Keratinocyte (primary cell): Measurements from ENCODE around the gene MGAT3. TPM values are rescaled to one million over a fixed set of nuclear protein-coding genes. Genes with fewer than 3 reads are reported as not detected.

Experiments used
- DNase-seq: peaks from one replicate; pipeline ENCODE4 v3.0.0-alpha.2; 2011; ENCODE audit warnings: low read depth, missing footprints, low spot score
- FAIRE-seq: peaks from 2 replicates; lab custom pipeline; 2011; peaks lifted over from hg19 to GRCh38; lab: Jason Lieb, UNC
- H2AFZ ChIP-seq: 2 replicates; pipeline ENCODE4 v1.6.0; 2012; ENCODE audit warnings: low read length, control low read depth, inconsistent platforms; ENCODE audit not compliant: control insufficient read depth
- H3K27ac ChIP-seq: 2 replicates; pipeline ENCODE4 v1.5.1; 2011; ENCODE audit warnings: low read length; ENCODE audit not compliant: control insufficient read depth, insufficient read depth
- H3K27me3 ChIP-seq: 3 replicates; pipeline ENCODE4 v1.6.0; 2011; ENCODE audit warnings: low read length; ENCODE audit not compliant: control insufficient read depth, insufficient read depth; ENCODE audit errors: extremely low read depth
- H3K36me3 ChIP-seq, 2 experiments: 2 replicates in 1 of 2; 3 replicates in 1 of 2; pipeline ENCODE4 v1.5.1; 2011; ENCODE audit warnings: low read length in 2 of 2, mild to moderate bottlenecking in 1 of 2; ENCODE audit not compliant: control insufficient read depth in 2 of 2, insufficient read depth in 2 of 2; ENCODE audit errors: extremely low read depth in 1 of 2
- H3K4me1 ChIP-seq: 3 replicates; pipeline ENCODE4 v1.5.1; 2011; ENCODE audit warnings: low read length; ENCODE audit not compliant: control insufficient read depth, insufficient read depth; ENCODE audit errors: extremely low read depth
- H3K4me2 ChIP-seq: 3 replicates; pipeline ENCODE4 v1.6.0; 2011; ENCODE audit warnings: low read depth, low read length; ENCODE audit not compliant: control insufficient read depth, insufficient read depth; ENCODE audit errors: extremely low read depth
- H3K4me3 ChIP-seq, 3 experiments: fragments of 200-600 bp in 1 of 3; sonication (generic) in 1 of 3; 2 replicates in 2 of 3; 3 replicates in 1 of 3; pipeline ENCODE4 v1.5.1; 2011 to 2016; ENCODE audit warnings: low read length in 3 of 3, mild to moderate bottlenecking in 3 of 3, control low read depth in 2 of 3, inconsistent platforms in 1 of 3, low read depth in 1 of 3, mixed read lengths in 1 of 3, mixed run types in 1 of 3, moderate library complexity in 1 of 3; ENCODE audit not compliant: control insufficient read depth in 2 of 3, insufficient read depth in 2 of 3; ENCODE audit errors: extremely low read depth in 1 of 3
- H3K79me2 ChIP-seq: 2 replicates; pipeline ENCODE4 v1.6.0; 2012; ENCODE audit warnings: low read length; ENCODE audit not compliant: control insufficient read depth, insufficient read depth
- H3K9ac ChIP-seq: 3 replicates; pipeline ENCODE4 v1.6.0; 2011; ENCODE audit warnings: low read length; ENCODE audit not compliant: control insufficient read depth, insufficient read depth; ENCODE audit errors: extremely low read depth
- H3K9me1 ChIP-seq: 3 replicates; pipeline ENCODE4 v1.6.0; 2011; ENCODE audit warnings: low read length; ENCODE audit not compliant: control insufficient read depth, insufficient read depth; ENCODE audit errors: extremely low read depth
- H3K9me3 ChIP-seq: 2 replicates; pipeline ENCODE4 v1.5.1; 2012; ENCODE audit warnings: low read depth, low read length; ENCODE audit not compliant: control insufficient read depth
- H4K20me1 ChIP-seq: 3 replicates; pipeline ENCODE4 v1.6.0; 2011; ENCODE audit warnings: low read length; ENCODE audit not compliant: control insufficient read depth, insufficient read depth; ENCODE audit errors: extremely low read depth
- CTCF ChIP-seq, 3 experiments: IDR thresholded peaks in 1 of 3; conservative IDR thresholded peaks in 1 of 3; optimal IDR thresholded peaks in 1 of 3; 2 replicates in 2 of 3; 3 replicates in 1 of 3; pipeline versions ENCODE3 to v1.5.1; 2011; ENCODE audit warnings: low read length in 3 of 3, mild to moderate bottlenecking in 3 of 3, moderate library complexity in 2 of 3, control low read depth in 1 of 3, inconsistent platforms in 1 of 3; ENCODE audit not compliant: insufficient read depth in 2 of 3; ENCODE audit errors: extremely low read depth in 1 of 3
- EZH2 ChIP-seq: IDR thresholded peaks from one replicate; pipeline ENCODE4 v1.6.1; 2012; ENCODE audit warnings: inconsistent platforms, mild to moderate bottlenecking, low read length, moderate library complexity
- dilution Hi-C: fragments of 300-500 bp; cut with MboI; formaldehyde crosslinking; loops from one replicate; pipeline ENCODE4 v1.7.0; 2020; ENCODE audit warnings: low sequenced_read_pairs; ENCODE audit not compliant: extremely low pct_ligation_motif_present
- polyA plus RNA-seq, 5 experiments: library from polyadenylated mRNA; depleted of rRNA in 3 of 5; stranded (reverse) in 3 of 5; stranded (forward) in 1 of 5; unstranded in 1 of 5; fragments of >200 nt; gene quantifications; 1 replicate in 1 of 5; 2 replicates in 3 of 5; 3 replicates in 1 of 5; pipeline versions ENCODE4 v1.2.1 to v1.2.3, GENCODE V29; 2011 to 2012; ENCODE audit warnings: missing spikeins in 2 of 5, low read depth in 1 of 5, low replicate concordance in 1 of 5

MGAT3 gene
- polyA plus RNA-seq, 1 donor (not counting 4 experiments of a cell fraction or from before 2014, with no cell fraction given): not detected

- Histone ChIP-seq H3K4me3 (no peak overlapping the region), H3K4me1 (no peaks in the 10 kb centered on the region), H3K79me2 (no peaks in the 10 kb centered on the region), H3K36me3 (no peaks in the 10 kb centered on the region), H3K4me2 (no peak overlapping the region), H4K20me1 (no peaks in the 10 kb centered on the region), H3K9me1 (no peaks in the 10 kb centered on the region), H3K27me3 (peaks cover 44% of the 10 kb centered on the region), H3K9ac (no peak overlapping the region), H2AFZ (no peak overlapping the region), H3K27ac (no peak overlapping the region), H3K9me3 (no peaks in the 10 kb centered on the region)
- FAIRE-seq (no peak), DNase-seq (no peak)
- TF ChIP-seq EZH2: peak; percentile 38
- TF ChIP-seq CTCF (optimal IDR thresholded peaks at IDR 0.05 in 1 of 3, IDR thresholded peaks at IDR 0.05 in 1 of 3, conservative IDR thresholded peaks at IDR 0.05 in 1 of 3; ENCODE audit: extremely low read depth in 1 of 3, insufficient read depth in 2 of 3, low read length in 3 of 3): no peak
- dilution Hi-C loops: no loop called here
These were observed 1.8 kb downstream of the MGAT3 start for GRCh38 chr22:39458444-39459083.

GRCh38 chr22:39459681-39460080 is 2.9 kb downstream of the MGAT3 start:
- Histone ChIP-seq H3K9ac (no peak overlapping the region), H3K27ac (no peak overlapping the region), H3K9me3 (no peaks in the 10 kb centered on the region), H4K20me1 (no peaks in the 10 kb centered on the region), H3K27me3 (peaks cover 39% of the 10 kb centered on the region), H2AFZ (no peak overlapping the region), H3K4me3 (no peak overlapping the region), H3K4me1 (no peaks in the 10 kb centered on the region), H3K4me2 (no peak overlapping the region), H3K36me3 (no peaks in the 10 kb centered on the region), H3K9me1 (no peaks in the 10 kb centered on the region), H3K79me2 (no peaks in the 10 kb centered on the region)
- TF ChIP-seq CTCF (optimal IDR thresholded peaks at IDR 0.05 in 1 of 3, IDR thresholded peaks at IDR 0.05 in 1 of 3, conservative IDR thresholded peaks at IDR 0.05 in 1 of 3; ENCODE audit: extremely low read depth in 1 of 3, insufficient read depth in 2 of 3, low read length in 3 of 3) (no peak), EZH2 (no peak)
- no peak for FAIRE-seq
- DNase-seq: no peak
- dilution Hi-C loops: no loop called here
